ENCODE measurements around the gene UNC45B. TPM values are rescaled to one million over a fixed set of nuclear protein-coding genes. Genes with fewer than 3 reads are reported as not detected.

UNC45B gene
- total and polyA plus RNA-seq, 2 of the 13 experiments (the other 11 are each of a cell fraction or from before 2014, with no cell fraction given), result 0.01 TPM; not detected in 1

DNA sequence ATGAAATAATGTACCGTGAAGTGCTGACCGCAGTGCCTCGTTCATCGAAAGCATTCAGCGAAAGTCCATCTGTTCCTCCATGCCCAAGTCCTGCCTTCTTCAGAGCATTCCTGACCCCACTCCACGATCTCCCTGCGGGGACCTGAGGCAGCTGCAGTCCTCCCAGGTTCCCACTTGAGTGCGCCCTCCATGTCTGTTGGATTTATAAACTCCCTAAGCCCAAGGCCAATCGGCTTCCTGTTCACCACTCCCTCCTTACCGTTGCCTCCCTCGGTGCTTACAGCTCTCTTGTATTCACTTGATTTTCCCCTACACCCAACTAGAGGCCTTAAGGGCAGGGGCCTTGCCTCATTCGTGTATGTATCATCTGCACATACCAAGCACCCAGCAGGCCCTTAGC is 30.8 kb upstream of the UNC45B start:
- TF ChIP-seq POLR2AphosphoS2 (IDR thresholded peaks at IDR 0.05; ENCODE audit: low read depth, low read length), result no peak
- TF ChIP-seq ZNF572 (CRISPR knock-in tag; IDR thresholded peaks at IDR 0.05), result no peak
- TF ChIP-seq GLI4 (CRISPR knock-in tag; IDR thresholded peaks at IDR 0.05; ENCODE audit: borderline replicate concordance), result no peak
- ChIA-PET POLR2A (interaction anchor here (2.5 kb wide), 1 partner anchor 27 kb away, joined by 7 read pairs; no protein-coding TSS in a partner anchor), CTCF (ENCODE audit: low intra/inter-chr PET ratio, low total read pairs) (no interaction called here)
- Histone ChIP-seq H3K9me3 (ENCODE audit: low read length) (no peaks in the 10 kb centered on the region), H3K27me3 (ENCODE audit: control insufficient read depth in 1 of 2, insufficient read depth in 2 of 2, low read length in 2 of 2) (no peaks in the 10 kb centered on the region; a peak in 1 of 5 replicates), H3K79me2 (ENCODE audit: insufficient read depth, low read length) (peaks cover 6% of the 10 kb centered on the region), H3K9ac (ENCODE audit: insufficient read depth, low read depth, low read length) (no peak overlapping the region), H3K4me3 (replicated peaks in 1 of 3; ENCODE audit: insufficient read depth in 1 of 3, low read depth in 2 of 3, low read length in 3 of 3) (no peak overlapping the region), H3K4me1 (ENCODE audit: insufficient read depth, low read length) (peaks cover 29% of the 10 kb centered on the region), H3K27ac (ENCODE audit: extremely low read length, insufficient read depth, low read length) (no peak overlapping the region), H3K4me2 (ENCODE audit: low read depth, low read length) (0 out of 2 replicates have a peak overlapping the region, but pooled peaks have one; percentile 19), H2AFZ (ENCODE audit: low read length) (no peak overlapping the region), H4K20me1 (ENCODE audit: insufficient read depth, low read length) (no peaks in the 10 kb centered on the region), H3K36me3 (replicated peaks in 1 of 2; ENCODE audit: control insufficient read depth in 1 of 2, insufficient read depth in 2 of 2, low read length in 2 of 2) (no peaks in the 10 kb centered on the region)
- no peak for DNase-seq (ENCODE audit: low spot score)
- WGBS (ENCODE audit: low lambda C conversion rate), result 93% methylated on average over 11 of the region's 12 CpGs
- no peak for FAIRE-seq
- in situ Hi-C loops (cut with HindIII; ENCODE audit: extremely low pct_ligation_motif_present, low pct_unique_long_range_greater_than_20kb) (loop anchor here (25.0 kb wide), 1 partner anchor 530 kb away; the partner anchor contains the start of gene TMEM132E), intact Hi-C loops (cut with micrococcal nuclease; ENCODE audit: unreplicated experiment) (no loop called here)
- BruUV-seq (replicated peaks), result no TSS peak
- no peak for ATAC-seq

DNA sequence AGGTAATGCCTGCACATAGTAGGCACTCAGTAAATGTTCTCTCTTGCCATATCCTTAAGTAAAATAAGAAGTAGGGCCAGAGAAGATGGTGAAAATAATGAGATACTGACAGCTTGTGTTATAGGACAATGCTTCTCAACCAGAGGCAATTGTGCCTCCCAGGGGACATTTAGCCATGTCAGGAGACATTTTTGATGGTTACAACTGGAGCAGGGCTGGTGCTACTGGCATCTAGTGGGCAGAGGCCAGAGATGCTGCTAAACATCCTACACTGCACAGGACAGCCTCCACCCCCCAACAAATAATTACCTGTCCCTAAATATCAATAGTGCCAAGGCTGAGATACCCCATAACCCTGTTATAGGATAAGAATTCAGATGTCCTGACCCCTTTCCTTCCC is 29.6 kb upstream of the UNC45B start:
- Histone ChIP-seq H3K27ac (ENCODE audit: extremely low read length, insufficient read depth, low read length) (no peak overlapping the region), H3K36me3 (replicated peaks in 1 of 2; ENCODE audit: control insufficient read depth in 1 of 2, insufficient read depth in 2 of 2, low read length in 2 of 2) (no peaks in the 10 kb centered on the region), H3K9ac (ENCODE audit: insufficient read depth, low read depth, low read length) (no peak overlapping the region), H3K27me3 (ENCODE audit: control insufficient read depth in 1 of 2, insufficient read depth in 2 of 2, low read length in 2 of 2) (no peaks in the 10 kb centered on the region; a peak in 1 of 5 replicates), H3K4me3 (replicated peaks in 1 of 3; ENCODE audit: insufficient read depth in 1 of 3, low read depth in 2 of 3, low read length in 3 of 3) (no peak overlapping the region), H2AFZ (ENCODE audit: low read length) (no peak overlapping the region), H3K79me2 (ENCODE audit: insufficient read depth, low read length) (peaks cover 5% of the 10 kb centered on the region), H3K9me3 (ENCODE audit: low read length) (no peaks in the 10 kb centered on the region), H3K4me2 (ENCODE audit: low read depth, low read length) (no peak overlapping the region), H4K20me1 (ENCODE audit: insufficient read depth, low read length) (no peaks in the 10 kb centered on the region), H3K4me1 (ENCODE audit: insufficient read depth, low read length) (peaks cover 29% of the 10 kb centered on the region)
- intact Hi-C loops (cut with micrococcal nuclease; ENCODE audit: unreplicated experiment), result loop anchor here (2.0 kb wide), 1 partner anchor 29 kb away; no protein-coding TSS in a partner anchor
- in situ Hi-C loops (cut with HindIII; ENCODE audit: extremely low pct_ligation_motif_present, low pct_unique_long_range_greater_than_20kb), result loop anchor here (25.0 kb wide), 1 partner anchor 531 kb away; the partner anchor contains the start of gene TMEM132E
- FAIRE-seq (no peak), ATAC-seq (no peak), DNase-seq (ENCODE audit: low spot score) (peak; percentile 19)
- POLR2A ChIA-PET, result interaction anchor here (2.5 kb wide), 1 partner anchor 28 kb away, joined by 7 read pairs; no protein-coding TSS in a partner anchor
- CTCF ChIA-PET (ENCODE audit: low intra/inter-chr PET ratio, low total read pairs), result interaction anchor here (3.6 kb wide), 1 partner anchor 120 kb away, joined by 46 read pairs; no protein-coding TSS in a partner anchor
- no TSS peak for BruUV-seq (replicated peaks)
- peak; percentile 17; the same call in 1 of the 2 replicates for TF ChIP-seq SMC3 (IDR thresholded peaks at IDR 0.05; ENCODE audit: low read length)
- no peak for TF ChIP-seq MAFF (IDR thresholded peaks at IDR 0.05; ENCODE audit: low read depth, low read length)
- no peak for TF ChIP-seq MAF1 (CRISPR knock-in tag; IDR thresholded peaks at IDR 0.05; ENCODE audit: borderline replicate concordance)
- no peak for TF ChIP-seq MTA3 (CRISPR knock-in tag; IDR thresholded peaks at IDR 0.05)
- TF ChIP-seq STAG1 (CRISPR knock-in tag; IDR thresholded peaks at IDR 0.05), result peak; percentile 53
- TF ChIP-seq, protein P1, sequence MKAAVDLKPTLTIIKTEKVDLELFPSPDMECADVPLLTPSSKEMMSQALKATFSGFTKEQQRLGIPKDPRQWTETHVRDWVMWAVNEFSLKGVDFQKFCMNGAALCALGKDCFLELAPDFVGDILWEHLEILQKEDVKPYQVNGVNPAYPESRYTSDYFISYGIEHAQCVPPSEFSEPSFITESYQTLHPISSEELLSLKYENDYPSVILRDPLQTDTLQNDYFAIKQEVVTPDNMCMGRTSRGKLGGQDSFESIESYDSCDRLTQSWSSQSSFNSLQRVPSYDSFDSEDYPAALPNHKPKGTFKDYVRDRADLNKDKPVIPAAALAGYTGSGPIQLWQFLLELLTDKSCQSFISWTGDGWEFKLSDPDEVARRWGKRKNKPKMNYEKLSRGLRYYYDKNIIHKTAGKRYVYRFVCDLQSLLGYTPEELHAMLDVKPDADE (CRISPR knock-in tag; IDR thresholded peaks at IDR 0.05), result no peak
- TF ChIP-seq, protein P2, sequence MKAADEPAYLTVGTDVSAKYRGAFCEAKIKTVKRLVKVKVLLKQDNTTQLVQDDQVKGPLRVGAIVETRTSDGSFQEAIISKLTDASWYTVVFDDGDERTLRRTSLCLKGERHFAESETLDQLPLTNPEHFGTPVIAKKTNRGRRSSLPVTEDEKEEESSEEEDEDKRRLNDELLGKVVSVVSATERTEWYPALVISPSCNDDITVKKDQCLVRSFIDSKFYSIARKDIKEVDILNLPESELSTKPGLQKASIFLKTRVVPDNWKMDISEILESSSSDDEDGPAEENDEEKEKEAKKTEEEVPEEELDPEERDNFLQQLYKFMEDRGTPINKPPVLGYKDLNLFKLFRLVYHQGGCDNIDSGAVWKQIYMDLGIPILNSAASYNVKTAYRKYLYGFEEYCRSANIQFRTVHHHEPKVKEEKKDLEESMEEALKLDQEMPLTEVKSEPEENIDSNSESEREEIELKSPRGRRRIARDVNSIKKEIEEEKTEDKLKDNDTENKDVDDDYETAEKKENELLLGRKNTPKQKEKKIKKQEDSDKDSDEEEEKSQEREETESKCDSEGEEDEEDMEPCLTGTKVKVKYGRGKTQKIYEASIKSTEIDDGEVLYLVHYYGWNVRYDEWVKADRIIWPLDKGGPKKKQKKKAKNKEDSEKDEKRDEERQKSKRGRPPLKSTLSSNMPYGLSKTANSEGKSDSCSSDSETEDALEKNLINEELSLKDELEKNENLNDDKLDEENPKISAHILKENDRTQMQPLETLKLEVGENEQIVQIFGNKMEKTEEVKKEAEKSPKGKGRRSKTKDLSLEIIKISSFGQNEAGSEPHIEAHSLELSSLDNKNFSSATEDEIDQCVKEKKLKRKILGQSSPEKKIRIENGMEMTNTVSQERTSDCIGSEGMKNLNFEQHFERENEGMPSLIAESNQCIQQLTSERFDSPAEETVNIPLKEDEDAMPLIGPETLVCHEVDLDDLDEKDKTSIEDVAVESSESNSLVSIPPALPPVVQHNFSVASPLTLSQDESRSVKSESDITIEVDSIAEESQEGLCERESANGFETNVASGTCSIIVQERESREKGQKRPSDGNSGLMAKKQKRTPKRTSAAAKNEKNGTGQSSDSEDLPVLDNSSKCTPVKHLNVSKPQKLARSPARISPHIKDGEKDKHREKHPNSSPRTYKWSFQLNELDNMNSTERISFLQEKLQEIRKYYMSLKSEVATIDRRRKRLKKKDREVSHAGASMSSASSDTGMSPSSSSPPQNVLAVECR (CRISPR knock-in tag; IDR thresholded peaks at IDR 0.05; ENCODE audit: borderline replicate concordance), result no peak
- no peak for TF ChIP-seq ZBTB7B (CRISPR knock-in tag; IDR thresholded peaks at IDR 0.05)
- TF ChIP-seq CTCF (CRISPR knock-in tag; IDR thresholded peaks at IDR 0.05), result peak; percentile 50
